ENCODE measurements around the gene VWF.

Gene VWF

GRCh38 chr12:6099316-6099715 is 25.2 kb downstream of the VWF start:
- no peak for DNase-seq

GRCh38 chr12:6097411-6097810 is 27.1 kb downstream of the VWF start:
- peak; percentile 64 for DNase-seq

- no peak for DNase-seq
Measured at GRCh38 chr12:6096527-6096926, 27.9 kb downstream of the VWF start.

GRCh38 chr12:6095269-6095668 is 29.2 kb downstream of the VWF start:
- DNase-seq, result no peak

- DNase-seq, result peak; percentile 25
Measured at GRCh38 chr12:6093764-6094163, 30.7 kb downstream of the VWF start.

GRCh38 chr12:6092784-6093722 is 31.4 kb downstream of the VWF start:
- peak; percentile 95 for DNase-seq

- DNase-seq, result no peak
Measured at GRCh38 chr12:6091786-6092566, 32.5 kb downstream of the VWF start.

GRCh38 chr12:6090803-6091202 is 33.7 kb downstream of the VWF start:
- peak; percentile 24 for DNase-seq

- peak; percentile 24 for DNase-seq
Measured at GRCh38 chr12:6088921-6089747, 35.3 kb downstream of the VWF start.

GRCh38 chr12:6086316-6086715 is 38.2 kb downstream of the VWF start:
- no peak for DNase-seq

- DNase-seq, result no peak
Measured at GRCh38 chr12:6085841-6086240, 38.6 kb downstream of the VWF start.

GRCh38 chr12:6084969-6085450 is 39.5 kb downstream of the VWF start:
- no peak for DNase-seq

GRCh38 chr12:6084261-6084968 is 40.1 kb downstream of the VWF start:
- DNase-seq, result peak; percentile 64

- no peak for DNase-seq
Measured at GRCh38 chr12:6083601-6084000, 40.9 kb downstream of the VWF start.

- DNase-seq, result no peak
Measured at GRCh38 chr12:6082613-6083012, 41.9 kb downstream of the VWF start.

GRCh38 chr12:6080149-6081045 is 44.1 kb downstream of the VWF start:
- no peak for DNase-seq

- DNase-seq, result no peak
Measured at GRCh38 chr12:6078398-6079096, 45.9 kb downstream of the VWF start.

GRCh38 chr12:6077692-6078083 is 46.8 kb downstream of the VWF start:
- DNase-seq, result no peak

- no peak for DNase-seq
Measured at GRCh38 chr12:6076776-6077691, 47.4 kb downstream of the VWF start.

Data from NCI-H226 (cell line).